HG03460 (cell line): ENCODE measurements around the gene IL20RB.
"Not testable (repeated sequence)": the region's sequence is repeated elsewhere in the genome, so short reads cannot be mapped to it uniquely, and the experiment has no call there.

Experiments used
- ATAC-seq: cut with Tn5 transposase; IDR thresholded peaks from one replicate; pipeline ENCODE4 v1.9.1; 2021; ENCODE audit not compliant: unreplicated experiment

Gene IL20RB

GRCh38 chr3:136943436-136943835 is 14.3 kb upstream of the IL20RB start:
- ATAC-seq: no peak

- no peak for ATAC-seq
Observed at GRCh38 chr3:136946978-136947377, 10.8 kb upstream of the IL20RB start.

- no peak for ATAC-seq
Observed at GRCh38 chr3:136947477-136947876, 10.3 kb upstream of the IL20RB start.

- no peak for ATAC-seq
Observed at GRCh38 chr3:136949146-136949545, 8.6 kb upstream of the IL20RB start.

GRCh38 chr3:136949708-136950107 is 8.1 kb upstream of the IL20RB start:
- no peak for ATAC-seq

GRCh38 chr3:136950623-136951022 is 7.2 kb upstream of the IL20RB start:
- no peak for ATAC-seq

- no peak for ATAC-seq
Observed at GRCh38 chr3:136952292-136952691, 5.5 kb upstream of the IL20RB start.

- ATAC-seq: no peak
Observed at GRCh38 chr3:136954251-136954650, 3.5 kb upstream of the IL20RB start.

GRCh38 chr3:136954980-136955780 is 2.6 kb upstream of the IL20RB start:
- ATAC-seq: no peak

GRCh38 chr3:136955813-136956212 is 2.0 kb upstream of the IL20RB start:
- ATAC-seq: no peak

GRCh38 chr3:136956971-136957370 is 812 bp upstream of the IL20RB start:
- ATAC-seq: no peak

GRCh38 chr3:136958939-136959338 is 1.2 kb downstream of the IL20RB start:
- ATAC-seq: no peak

GRCh38 chr3:136959599-136959998 is 1.8 kb downstream of the IL20RB start:
- ATAC-seq: no peak

- ATAC-seq: no peak
Observed at GRCh38 chr3:136960838-136961836, 3.4 kb downstream of the IL20RB start.

GRCh38 chr3:136962927-136963326 is 5.1 kb downstream of the IL20RB start:
- no peak for ATAC-seq

- not testable (repeated sequence) for ATAC-seq
Observed at GRCh38 chr3:136969539-136969938, 11.8 kb downstream of the IL20RB start.

GRCh38 chr3:136973352-136973751 is 15.6 kb downstream of the IL20RB start:
- ATAC-seq: no peak

GRCh38 chr3:136974670-136975069 is 16.9 kb downstream of the IL20RB start:
- no peak for ATAC-seq

GRCh38 chr3:136979204-136979603 is 21.4 kb downstream of the IL20RB start:
- no peak for ATAC-seq

- ATAC-seq: no peak
Observed at GRCh38 chr3:136979684-136980083, 21.9 kb downstream of the IL20RB start.

GRCh38 chr3:136982033-136982432 is 24.2 kb downstream of the IL20RB start:
- no peak for ATAC-seq
